ENCODE results near the gene STIM2. TPM values are rescaled to one million over a fixed set of nuclear protein-coding genes. Genes with fewer than 3 reads are reported as not detected.

STIM2 gene
- total RNA-seq, 1 donor from 2014 or later, result 18.4 TPM

DNA sequence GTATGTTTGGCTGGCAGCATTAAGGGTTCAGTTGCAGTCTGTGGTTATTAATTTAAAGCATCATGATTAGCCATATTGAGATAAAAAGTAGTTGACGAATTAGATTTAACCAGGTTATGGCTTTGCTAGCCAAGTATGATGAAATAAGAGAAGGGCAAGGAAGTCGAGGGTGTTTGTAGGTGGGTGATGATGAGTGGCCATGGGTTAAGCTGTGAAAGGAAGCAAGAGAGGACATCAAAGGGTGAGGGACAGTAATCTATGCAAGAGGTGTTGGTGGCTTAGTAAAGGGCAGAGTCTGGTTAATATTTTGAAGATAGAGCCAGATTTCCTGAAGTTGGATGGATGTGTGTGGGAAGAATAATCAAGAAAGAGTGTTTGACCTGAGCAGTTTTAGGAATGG is 44.5 kb downstream of the STIM2 start:
- Histone ChIP-seq H4K20me1 (ENCODE audit: insufficient read depth, low read length) (peaks cover 27% of the 10 kb centered on the region), H3K36me3 (ENCODE audit: insufficient read depth, low read length) (no peaks in the 10 kb centered on the region), H3K9me3 (ENCODE audit: insufficient read depth, low read depth, low read length) (no peaks in the 10 kb centered on the region), H3K4me2 (ENCODE audit: low read length) (no peak overlapping the region), H3K79me2 (ENCODE audit: insufficient read depth, low read length) (peaks cover 26% of the 10 kb centered on the region), H3K4me3 (ENCODE audit: insufficient read depth, low read depth, low read length) (no peak overlapping the region), H2AFZ (ENCODE audit: low read depth, low read length) (no peak overlapping the region), H3K27ac (ENCODE audit: low read depth, low read length) (no peak overlapping the region), H3K27me3 (ENCODE audit: insufficient read depth, low read length) (no peaks in the 10 kb centered on the region), H3K9ac (ENCODE audit: low read length) (no peak overlapping the region), H3K4me1 (ENCODE audit: insufficient read depth, low read length) (no peaks in the 10 kb centered on the region)
- FAIRE-seq (no peak), DNase-seq (ENCODE audit: low read depth) (peak; percentile 19)
- Mint-ChIP-seq H3K27ac (ENCODE audit: unreplicated experiment) (no peak overlapping the region), H3K27me3 (ENCODE audit: low read depth, unreplicated experiment) (no peaks in the 10 kb centered on the region), H3K9me3 (ENCODE audit: unreplicated experiment) (no peaks in the 10 kb centered on the region), H3K4me1 (ENCODE audit: low read depth, unreplicated experiment) (peaks cover 7% of the 10 kb centered on the region), H3K4me3 (ENCODE audit: unreplicated experiment) (no peak overlapping the region), H3K36me3 (ENCODE audit: low read depth, unreplicated experiment) (no peaks in the 10 kb centered on the region)
- TF ChIP-seq EZH2 (IDR thresholded peaks at IDR 0.05; ENCODE audit: insufficient read depth, low read length), result no peak
- TF ChIP-seq, protein P1, sequence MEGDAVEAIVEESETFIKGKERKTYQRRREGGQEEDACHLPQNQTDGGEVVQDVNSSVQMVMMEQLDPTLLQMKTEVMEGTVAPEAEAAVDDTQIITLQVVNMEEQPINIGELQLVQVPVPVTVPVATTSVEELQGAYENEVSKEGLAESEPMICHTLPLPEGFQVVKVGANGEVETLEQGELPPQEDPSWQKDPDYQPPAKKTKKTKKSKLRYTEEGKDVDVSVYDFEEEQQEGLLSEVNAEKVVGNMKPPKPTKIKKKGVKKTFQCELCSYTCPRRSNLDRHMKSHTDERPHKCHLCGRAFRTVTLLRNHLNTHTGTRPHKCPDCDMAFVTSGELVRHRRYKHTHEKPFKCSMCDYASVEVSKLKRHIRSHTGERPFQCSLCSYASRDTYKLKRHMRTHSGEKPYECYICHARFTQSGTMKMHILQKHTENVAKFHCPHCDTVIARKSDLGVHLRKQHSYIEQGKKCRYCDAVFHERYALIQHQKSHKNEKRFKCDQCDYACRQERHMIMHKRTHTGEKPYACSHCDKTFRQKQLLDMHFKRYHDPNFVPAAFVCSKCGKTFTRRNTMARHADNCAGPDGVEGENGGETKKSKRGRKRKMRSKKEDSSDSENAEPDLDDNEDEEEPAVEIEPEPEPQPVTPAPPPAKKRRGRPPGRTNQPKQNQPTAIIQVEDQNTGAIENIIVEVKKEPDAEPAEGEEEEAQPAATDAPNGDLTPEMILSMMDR (IDR thresholded peaks at IDR 0.05; ENCODE audit: insufficient read depth, low read depth, low read length), result no peak

DNA sequence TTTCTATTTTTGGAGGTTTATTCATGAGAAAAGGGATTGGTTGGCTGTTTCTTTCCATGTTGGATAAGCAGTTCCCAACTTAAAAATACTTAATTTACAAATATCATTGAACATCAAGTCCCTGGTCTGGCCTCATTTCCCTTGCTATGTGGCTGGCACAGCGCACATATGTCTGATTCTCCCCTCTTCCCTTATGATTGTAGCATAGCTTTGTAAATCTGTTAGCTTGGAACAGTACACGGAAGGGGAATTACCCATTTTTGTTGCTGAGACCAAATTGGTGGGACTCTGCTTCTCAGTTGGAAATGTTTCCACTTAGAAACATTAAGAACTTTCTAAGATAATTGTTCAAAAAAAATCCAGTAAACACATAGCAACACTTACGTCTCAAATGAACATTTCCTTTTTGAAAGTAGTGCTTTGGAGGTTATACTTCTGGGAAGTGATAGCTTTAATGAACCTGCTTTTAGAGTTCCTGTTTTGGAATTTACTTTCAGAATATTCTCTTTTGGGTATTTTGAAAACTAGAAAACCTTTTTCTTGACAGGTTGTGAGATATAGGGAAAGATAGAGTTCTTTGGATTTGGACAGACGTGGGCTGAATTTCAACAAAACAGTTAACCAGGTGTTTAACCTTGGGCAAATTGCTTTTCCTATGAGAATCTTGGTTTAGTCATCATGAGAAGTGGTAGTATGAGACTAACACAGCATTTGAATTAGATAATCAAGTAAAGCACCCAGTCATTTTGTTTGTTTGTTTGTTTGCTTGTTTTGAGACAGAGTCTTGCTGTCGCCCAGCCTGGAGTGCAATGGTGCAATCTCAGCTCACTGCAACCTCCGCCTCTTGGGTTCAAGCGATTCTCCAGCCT is 47.3 kb downstream of the STIM2 start:
- H4K20me1 ChIP-seq (ENCODE audit: insufficient read depth, low read length), result peaks cover 24% of the 10 kb centered on the region
- H3K4me1 ChIP-seq (ENCODE audit: insufficient read depth, low read length), result no peaks in the 10 kb centered on the region
- peaks cover 23% of the 10 kb centered on the region for H3K79me2 ChIP-seq (ENCODE audit: insufficient read depth, low read length)
- no peak overlapping the region for H2AFZ ChIP-seq (ENCODE audit: low read depth, low read length)
- no peaks in the 10 kb centered on the region for H3K27me3 ChIP-seq (ENCODE audit: insufficient read depth, low read length)
- DNase-seq (ENCODE audit: low read depth), result no peak
- H3K4me1 Mint-ChIP-seq (ENCODE audit: low read depth, unreplicated experiment), result peaks cover 12% of the 10 kb centered on the region
- H3K36me3 ChIP-seq (ENCODE audit: insufficient read depth, low read length), result no peaks in the 10 kb centered on the region
- H3K36me3 Mint-ChIP-seq (ENCODE audit: low read depth, unreplicated experiment), result no peaks in the 10 kb centered on the region
- no peak overlapping the region for H3K9ac ChIP-seq (ENCODE audit: low read length)
- H3K4me2 ChIP-seq (ENCODE audit: low read length), result no peak overlapping the region
- H3K4me3 Mint-ChIP-seq (ENCODE audit: unreplicated experiment), result no peak overlapping the region
- no peak overlapping the region for H3K4me3 ChIP-seq (ENCODE audit: insufficient read depth, low read depth, low read length)
- no peaks in the 10 kb centered on the region for H3K9me3 ChIP-seq (ENCODE audit: insufficient read depth, low read depth, low read length)
- FAIRE-seq, result no peak
- no peaks in the 10 kb centered on the region for H3K9me3 Mint-ChIP-seq (ENCODE audit: unreplicated experiment)
- H3K27ac Mint-ChIP-seq (ENCODE audit: unreplicated experiment), result no peak overlapping the region
- H3K27me3 Mint-ChIP-seq (ENCODE audit: low read depth, unreplicated experiment), result no peaks in the 10 kb centered on the region
- no peak overlapping the region for H3K27ac ChIP-seq (ENCODE audit: low read depth, low read length)
- TF ChIP-seq EZH2 (IDR thresholded peaks at IDR 0.05; ENCODE audit: insufficient read depth, low read length), result no peak
- TF ChIP-seq, protein P1 (IDR thresholded peaks at IDR 0.05; ENCODE audit: insufficient read depth, low read depth, low read length), result no peak

DNA sequence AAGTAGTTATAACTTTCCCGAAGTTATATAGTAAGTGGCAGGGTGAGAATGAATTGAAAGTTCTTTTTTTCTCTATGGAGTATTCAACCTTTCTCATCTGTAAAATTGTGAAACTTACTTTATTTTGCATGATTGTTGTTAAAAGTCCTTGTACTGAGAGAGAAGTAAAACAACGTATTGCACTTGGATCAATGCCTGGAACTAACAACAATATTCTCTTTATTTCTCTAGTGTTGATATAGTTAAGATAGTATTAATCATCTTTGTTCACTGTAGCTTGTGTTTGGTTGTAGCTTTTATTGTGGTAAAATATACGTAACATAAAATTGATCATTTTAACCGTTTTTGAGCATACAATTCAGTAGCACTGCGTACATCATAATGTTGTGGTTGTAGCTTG is 48.7 kb downstream of the STIM2 start:
- TF ChIP-seq, protein P1 (IDR thresholded peaks at IDR 0.05; ENCODE audit: insufficient read depth, low read depth, low read length), result no peak
- TF ChIP-seq EZH2 (IDR thresholded peaks at IDR 0.05; ENCODE audit: insufficient read depth, low read length), result no peak
- Mint-ChIP-seq H3K4me3 (ENCODE audit: unreplicated experiment) (no peak overlapping the region), H3K4me1 (ENCODE audit: low read depth, unreplicated experiment) (peaks cover 12% of the 10 kb centered on the region), H3K27ac (ENCODE audit: unreplicated experiment) (no peak overlapping the region), H3K9me3 (ENCODE audit: unreplicated experiment) (no peaks in the 10 kb centered on the region), H3K27me3 (ENCODE audit: low read depth, unreplicated experiment) (no peaks in the 10 kb centered on the region), H3K36me3 (ENCODE audit: low read depth, unreplicated experiment) (no peaks in the 10 kb centered on the region)
- H3K27ac ChIP-seq (ENCODE audit: low read depth, low read length), result no peak overlapping the region
- no peak for FAIRE-seq
- no peak overlapping the region for H2AFZ ChIP-seq (ENCODE audit: low read depth, low read length)
- no peaks in the 10 kb centered on the region for H3K27me3 ChIP-seq (ENCODE audit: insufficient read depth, low read length)
- no peaks in the 10 kb centered on the region for H3K4me1 ChIP-seq (ENCODE audit: insufficient read depth, low read length)
- no peak overlapping the region for H3K4me3 ChIP-seq (ENCODE audit: insufficient read depth, low read depth, low read length)
- H4K20me1 ChIP-seq (ENCODE audit: insufficient read depth, low read length), result peaks cover 22% of the 10 kb centered on the region
- no peak overlapping the region for H3K4me2 ChIP-seq (ENCODE audit: low read length)
- H3K9ac ChIP-seq (ENCODE audit: low read length), result no peak overlapping the region
- no peaks in the 10 kb centered on the region for H3K9me3 ChIP-seq (ENCODE audit: insufficient read depth, low read depth, low read length)
- H3K79me2 ChIP-seq (ENCODE audit: insufficient read depth, low read length), result peaks cover 20% of the 10 kb centered on the region
- peak; percentile 39 for DNase-seq (ENCODE audit: low read depth)
- H3K36me3 ChIP-seq (ENCODE audit: insufficient read depth, low read length), result no peaks in the 10 kb centered on the region

Measured in astrocyte (in vitro differentiated cells and primary cell).